ENCODE measurements around the gene TPSG1.

DNA sequence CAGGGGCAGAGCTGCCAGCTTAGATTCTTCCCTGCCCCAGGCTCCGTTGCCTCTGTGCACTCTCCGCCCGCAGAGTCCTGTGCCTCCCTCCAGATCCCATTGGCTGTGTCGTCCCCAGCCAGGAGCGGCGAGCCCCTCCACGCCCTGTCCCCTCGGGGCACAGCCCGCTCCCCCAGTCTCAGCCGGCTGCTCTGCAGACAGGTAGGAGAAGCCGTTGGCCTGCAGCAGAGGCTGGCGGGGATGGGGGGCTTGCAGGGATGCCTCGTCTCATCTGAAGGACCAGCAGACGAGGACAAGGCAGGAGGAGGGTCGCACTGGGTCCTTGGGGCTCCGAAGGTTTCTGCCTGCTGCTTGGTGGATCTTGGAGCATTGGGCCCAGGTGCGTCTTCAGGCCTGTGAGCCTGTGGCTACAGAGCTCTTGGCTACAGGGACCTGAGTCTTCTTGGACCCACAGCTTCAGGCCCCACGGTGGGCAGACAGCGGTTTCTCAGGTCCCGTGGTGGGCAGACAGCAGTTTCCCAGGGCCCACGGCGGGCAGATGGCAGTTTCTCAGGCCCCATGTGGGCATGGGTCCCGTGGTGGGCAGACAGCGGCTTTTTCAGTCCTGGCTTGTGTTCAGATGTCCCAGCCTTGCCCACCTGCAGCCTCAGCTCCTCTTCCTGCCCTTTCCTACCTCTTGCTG, 6.0 kb downstream of the TPSG1 start:
- TF ChIP-seq, protein P1, sequence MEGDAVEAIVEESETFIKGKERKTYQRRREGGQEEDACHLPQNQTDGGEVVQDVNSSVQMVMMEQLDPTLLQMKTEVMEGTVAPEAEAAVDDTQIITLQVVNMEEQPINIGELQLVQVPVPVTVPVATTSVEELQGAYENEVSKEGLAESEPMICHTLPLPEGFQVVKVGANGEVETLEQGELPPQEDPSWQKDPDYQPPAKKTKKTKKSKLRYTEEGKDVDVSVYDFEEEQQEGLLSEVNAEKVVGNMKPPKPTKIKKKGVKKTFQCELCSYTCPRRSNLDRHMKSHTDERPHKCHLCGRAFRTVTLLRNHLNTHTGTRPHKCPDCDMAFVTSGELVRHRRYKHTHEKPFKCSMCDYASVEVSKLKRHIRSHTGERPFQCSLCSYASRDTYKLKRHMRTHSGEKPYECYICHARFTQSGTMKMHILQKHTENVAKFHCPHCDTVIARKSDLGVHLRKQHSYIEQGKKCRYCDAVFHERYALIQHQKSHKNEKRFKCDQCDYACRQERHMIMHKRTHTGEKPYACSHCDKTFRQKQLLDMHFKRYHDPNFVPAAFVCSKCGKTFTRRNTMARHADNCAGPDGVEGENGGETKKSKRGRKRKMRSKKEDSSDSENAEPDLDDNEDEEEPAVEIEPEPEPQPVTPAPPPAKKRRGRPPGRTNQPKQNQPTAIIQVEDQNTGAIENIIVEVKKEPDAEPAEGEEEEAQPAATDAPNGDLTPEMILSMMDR (IDR thresholded peaks at IDR 0.05; ENCODE audit: insufficient read depth, low read depth, low read length), result no peak
- no peak for TF ChIP-seq EZH2 (IDR thresholded peaks at IDR 0.05; ENCODE audit: insufficient read depth, low read length)

All from astrocyte (in vitro differentiated cells and primary cell).